GM06990 (cell line): ENCODE results near the gene TC2N.

ENCODE experiments used
- DNase-seq: peaks from one replicate; pipeline ENCODE4 v3.0.0-alpha.2; 2011; ENCODE audit not compliant: insufficient read length; ENCODE audit errors: extremely low read depth
- H3K27me3 ChIP-seq: replicated peaks from 2 replicates; pipeline ENCODE4 v1.6.0; 2011; ENCODE audit warnings: low read length; ENCODE audit not compliant: control insufficient read depth, insufficient read depth
- H3K36me3 ChIP-seq: 2 replicates; pipeline ENCODE4 v1.5.1; 2011; ENCODE audit warnings: low read length; ENCODE audit not compliant: control insufficient read depth, insufficient read depth
- H3K4me3 ChIP-seq: replicated peaks from 2 replicates; pipeline ENCODE4 v1.5.1; 2011; ENCODE audit warnings: low read depth, mild to moderate bottlenecking, control low read depth, low read length
- CTCF ChIP-seq: IDR thresholded peaks from 2 replicates; pipeline ENCODE4 v1.5.1; 2011; ENCODE audit warnings: low read length, control low read depth, mild to moderate bottlenecking, inconsistent platforms; ENCODE audit not compliant: insufficient read depth, poor library complexity, severe bottlenecking

Gene TC2N

GRCh38 chr14:91835920-91836843 is 31.2 kb downstream of the TC2N start:
- H3K36me3 ChIP-seq = no peaks in the 10 kb centered on the region
- peak; percentile 5 for TF ChIP-seq CTCF
- peak overlapping the region; percentile 66 for H3K4me3 ChIP-seq
- no peaks in the 10 kb centered on the region; the same call in 1 of the 2 replicates for H3K27me3 ChIP-seq
- peak; percentile 79 for DNase-seq

- no peak for DNase-seq
- TF ChIP-seq CTCF = no peak
- Histone ChIP-seq H3K4me3 (peak overlapping the region; percentile 66), H3K36me3 (no peaks in the 10 kb centered on the region), H3K27me3 (no peaks in the 10 kb centered on the region; the same call in 1 of the 2 replicates)
Observed at GRCh38 chr14:91835197-91835919, 32.0 kb downstream of the TC2N start.

- TF ChIP-seq CTCF = no peak
- no peaks in the 10 kb centered on the region; the same call in 1 of the 2 replicates for H3K27me3 ChIP-seq
- no peak overlapping the region for H3K4me3 ChIP-seq
- DNase-seq = no peak
- no peaks in the 10 kb centered on the region for H3K36me3 ChIP-seq
Observed at GRCh38 chr14:91834571-91834970, 32.8 kb downstream of the TC2N start.

GRCh38 chr14:91831337-91831736 is 36.0 kb downstream of the TC2N start:
- TF ChIP-seq CTCF = no peak
- DNase-seq = no peak
- H3K4me3 ChIP-seq = no peak overlapping the region

GRCh38 chr14:91830777-91831176 is 36.6 kb downstream of the TC2N start:
- Histone ChIP-seq H3K36me3 (no peaks in the 10 kb centered on the region), H3K4me3 (no peak overlapping the region), H3K27me3 (no peaks in the 10 kb centered on the region)
- no peak for DNase-seq
- TF ChIP-seq CTCF = no peak

More at GRCh38 chr14:91831337-91831736, 36.0 kb downstream of the TC2N start:
- Histone ChIP-seq H3K27me3 (no peaks in the 10 kb centered on the region; the same call in 1 of the 2 replicates), H3K36me3 (no peaks in the 10 kb centered on the region)
